Measurements from ENCODE around the gene UBLCP1. TPM values are rescaled to one million over a fixed set of nuclear protein-coding genes. Genes with fewer than 3 reads are reported as not detected.
A peak's percentile ranks its signal among the peaks of the same experiment; 100 is the strongest.
"Not testable (repeated sequence)": the region's sequence is repeated elsewhere in the genome, so short reads cannot be mapped to it uniquely, and the experiment has no call there.

Gene UBLCP1, protein sequence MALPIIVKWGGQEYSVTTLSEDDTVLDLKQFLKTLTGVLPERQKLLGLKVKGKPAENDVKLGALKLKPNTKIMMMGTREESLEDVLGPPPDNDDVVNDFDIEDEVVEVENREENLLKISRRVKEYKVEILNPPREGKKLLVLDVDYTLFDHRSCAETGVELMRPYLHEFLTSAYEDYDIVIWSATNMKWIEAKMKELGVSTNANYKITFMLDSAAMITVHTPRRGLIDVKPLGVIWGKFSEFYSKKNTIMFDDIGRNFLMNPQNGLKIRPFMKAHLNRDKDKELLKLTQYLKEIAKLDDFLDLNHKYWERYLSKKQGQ
- polyA plus RNA-seq (ENCODE audit: insufficient read length in 4 of 4), result 10 to 100 TPM; 42.8 to 55.6 (median 50.4) TPM

DNA sequence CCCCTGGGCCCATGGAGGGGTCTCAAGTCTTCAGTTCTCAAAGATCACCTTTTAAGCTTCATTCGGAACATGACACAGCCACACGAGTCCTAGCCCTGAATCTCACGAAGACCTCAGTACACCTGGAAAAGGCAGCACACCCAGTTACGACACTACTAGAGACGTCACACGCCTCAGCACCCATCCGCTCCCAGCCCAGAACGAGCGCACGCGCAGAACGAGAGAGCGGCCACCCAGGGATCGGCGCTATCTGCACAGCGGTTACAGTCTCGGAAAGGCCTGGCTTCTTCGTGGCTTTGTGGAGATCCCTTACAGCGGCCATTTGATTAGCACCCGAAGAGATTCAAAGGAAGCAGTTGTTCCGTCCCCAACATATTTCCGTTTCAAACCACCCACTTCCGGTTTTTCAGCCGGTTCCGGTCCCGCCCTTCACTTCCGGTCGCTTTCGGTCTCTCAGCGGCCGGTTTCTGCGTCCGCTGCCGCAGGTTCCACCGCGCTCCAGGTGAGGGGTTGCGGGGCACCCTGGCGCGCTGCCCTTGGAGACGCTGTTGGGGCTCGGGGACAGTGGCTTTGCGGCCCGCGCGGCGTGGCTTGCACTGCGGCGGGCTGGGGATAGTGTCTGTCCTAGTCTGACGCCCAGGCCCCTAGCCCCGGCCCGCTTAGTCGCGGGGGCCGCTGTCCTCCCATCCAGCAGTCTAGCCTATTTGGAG, at the start of gene UBLCP1:
Gene UBLCP1, plus strand, starts transcription at position 432 of the 710 bp plus-strand sequence. CDS start 5,626 bp downstream, outside the sequence.
- DNase-seq (ENCODE audit: low read depth in 4 of 4, low spot score in 3 of 4), result peak; percentile 70 to 84 (median 78)

DNA sequence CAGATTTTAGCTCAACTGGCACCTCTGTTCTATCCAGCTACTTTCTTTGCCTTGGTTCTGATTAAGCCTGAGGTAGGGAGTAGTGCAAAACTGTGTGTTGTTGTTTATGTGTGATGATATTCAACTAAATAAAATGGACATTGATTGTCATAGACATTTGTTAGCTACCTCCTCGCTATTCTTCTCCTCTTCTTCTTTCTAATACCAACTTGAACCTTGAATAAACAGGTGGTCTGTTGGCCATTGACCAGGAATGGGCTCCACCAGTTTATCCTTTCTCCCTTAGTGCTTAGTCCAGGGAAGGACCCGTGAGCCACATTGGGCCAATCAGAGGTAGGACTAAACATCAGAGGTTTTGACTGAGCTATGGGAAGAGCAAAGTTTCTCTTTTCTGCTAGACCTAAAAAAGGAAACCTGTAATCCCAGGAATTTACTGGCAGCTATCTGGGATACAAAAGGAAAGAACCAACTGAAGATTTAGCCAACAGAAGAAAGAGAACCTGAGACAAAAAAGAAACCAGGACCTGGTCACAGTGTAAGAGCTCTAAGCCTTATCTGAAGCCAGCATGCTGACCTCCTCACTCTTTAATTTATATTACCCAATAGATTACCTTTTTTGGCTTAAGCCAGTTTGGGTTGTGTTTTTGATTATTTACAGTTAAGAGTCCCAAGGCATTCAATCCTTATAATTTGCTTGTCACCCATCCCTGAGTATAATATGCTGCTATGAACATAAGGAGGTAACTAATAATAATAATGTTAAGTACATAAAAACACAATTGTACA, 48.4 kb upstream of the UBLCP1 start:
- DNase-seq (ENCODE audit: low read depth in 4 of 4, low spot score in 3 of 4), result no peak

DNA sequence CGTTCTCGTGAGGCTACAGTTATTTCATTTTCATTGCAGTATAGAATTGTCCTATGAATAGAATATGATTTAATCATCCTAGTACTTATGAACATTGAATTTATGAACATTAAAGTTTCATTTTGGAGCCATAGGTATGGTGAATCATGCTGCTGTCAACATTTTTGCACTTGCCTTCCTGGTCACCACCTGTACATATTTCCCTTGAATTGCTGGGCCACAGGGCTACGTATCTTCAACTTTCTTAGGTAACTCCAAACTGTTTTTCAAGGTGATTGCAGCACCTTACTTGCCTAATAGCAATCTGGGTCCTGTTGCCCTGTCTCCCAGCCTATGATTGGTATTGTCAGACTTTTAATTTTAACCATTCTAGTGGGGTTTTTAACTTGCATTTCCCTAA, 47.2 kb upstream of the UBLCP1 start:
- DNase-seq (ENCODE audit: low read depth in 4 of 4, low spot score in 3 of 4), result no peak

DNA sequence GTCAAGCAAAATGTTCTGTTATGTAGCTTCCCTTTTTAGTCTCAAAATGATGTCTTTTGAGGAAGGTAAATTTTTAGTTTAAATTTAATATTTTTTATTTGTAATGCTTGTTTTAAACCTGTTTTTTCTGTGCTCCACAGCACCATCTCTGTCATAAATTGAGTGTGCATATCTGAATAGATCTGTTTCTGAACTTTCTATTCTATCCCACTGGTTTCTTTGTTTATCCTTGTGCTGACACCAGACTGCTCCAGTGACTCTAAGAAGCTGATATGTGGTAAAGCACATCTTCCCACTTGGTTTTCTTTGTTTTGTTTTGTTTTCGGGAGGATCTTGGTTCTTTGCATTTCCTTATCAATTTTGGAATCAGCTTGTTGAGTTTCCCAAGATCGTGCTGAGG, 46.6 kb upstream of the UBLCP1 start:
- no peak for DNase-seq (ENCODE audit: low read depth in 4 of 4, low spot score in 3 of 4)

DNA sequence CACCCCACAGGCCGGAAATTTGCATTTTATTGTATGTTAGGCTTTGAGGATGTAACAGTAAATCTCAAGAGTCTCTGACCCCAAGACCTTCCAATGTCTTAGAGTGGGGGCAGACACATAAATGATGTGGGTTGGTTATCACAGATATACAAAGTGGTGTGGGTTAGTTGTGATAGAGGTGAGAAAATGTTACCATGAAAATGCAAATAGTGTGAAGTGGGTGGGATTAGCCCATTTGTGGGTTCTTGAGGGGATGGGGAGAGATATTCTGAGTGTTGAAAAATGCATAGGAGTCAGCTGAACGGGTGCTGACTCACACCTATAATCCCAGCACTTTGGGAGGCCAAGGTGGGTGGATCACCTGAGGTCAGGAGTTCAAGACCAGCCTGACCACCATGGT, 45.9 kb upstream of the UBLCP1 start:
- no peak for DNase-seq (ENCODE audit: low read depth in 4 of 4, low spot score in 3 of 4)

DNA sequence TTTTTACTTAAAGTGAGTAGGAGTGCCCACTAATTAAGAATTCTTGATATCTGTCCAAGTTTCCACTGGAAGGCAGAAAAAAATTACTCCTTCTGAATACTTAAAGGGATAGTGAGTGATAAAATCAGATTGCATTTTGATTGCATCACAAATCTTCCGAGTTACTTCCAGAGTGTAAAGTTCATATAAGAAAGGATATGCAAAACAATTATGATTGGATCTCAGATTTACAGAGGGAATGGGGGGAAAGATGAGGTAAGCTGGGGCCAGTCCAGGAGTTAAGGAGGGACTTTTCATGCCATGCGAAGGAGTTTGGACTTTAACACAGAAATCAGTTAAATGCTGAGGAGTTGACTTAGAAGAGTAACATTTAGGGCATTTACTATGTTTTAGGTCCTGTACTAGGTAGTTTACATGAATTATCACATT, 44.5 kb upstream of the UBLCP1 start:
- DNase-seq (ENCODE audit: low read depth in 4 of 4, low spot score in 3 of 4), result no peak

DNA sequence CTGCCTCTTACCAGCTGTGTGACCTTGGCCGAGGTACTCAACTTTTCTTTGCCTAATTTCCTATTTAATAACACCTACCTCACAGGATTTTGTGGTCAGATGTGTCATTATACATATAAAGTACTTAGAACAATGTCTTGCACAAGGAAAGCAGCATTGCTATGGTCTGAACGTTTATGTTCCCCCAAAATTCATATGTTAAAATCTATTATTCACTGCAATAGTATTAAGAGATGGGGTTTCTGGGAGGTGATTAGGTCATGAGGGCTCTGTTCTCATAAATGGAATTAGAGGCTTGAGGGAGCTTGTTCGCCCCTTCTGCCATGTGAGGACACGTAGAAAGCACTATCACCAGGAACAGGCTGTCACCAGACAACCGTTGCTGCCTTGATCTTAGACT, 42.9 kb upstream of the UBLCP1 start:
- DNase-seq (ENCODE audit: low read depth in 4 of 4, low spot score in 3 of 4), result no peak

DNA sequence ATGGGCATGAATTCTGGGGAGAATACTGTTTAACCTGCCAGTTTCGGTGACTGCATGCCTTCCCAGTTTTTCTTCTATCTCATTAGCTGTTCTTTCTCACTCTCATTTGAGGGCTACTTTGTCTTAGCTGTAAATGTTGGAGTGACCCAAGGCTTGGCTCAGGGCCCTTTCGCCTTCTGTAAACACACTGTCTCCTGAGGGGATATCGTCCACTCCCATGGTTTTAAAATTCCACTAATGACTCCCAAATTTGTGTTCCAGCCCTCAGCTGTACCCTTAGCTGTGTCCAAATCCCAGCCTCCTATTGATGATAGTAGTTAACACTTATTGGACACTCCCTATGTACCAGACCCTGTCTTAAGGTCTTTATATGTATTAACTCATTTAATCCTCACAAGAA, 39.6 kb upstream of the UBLCP1 start:
- no peak for DNase-seq (ENCODE audit: low read depth in 4 of 4, low spot score in 3 of 4)

DNA sequence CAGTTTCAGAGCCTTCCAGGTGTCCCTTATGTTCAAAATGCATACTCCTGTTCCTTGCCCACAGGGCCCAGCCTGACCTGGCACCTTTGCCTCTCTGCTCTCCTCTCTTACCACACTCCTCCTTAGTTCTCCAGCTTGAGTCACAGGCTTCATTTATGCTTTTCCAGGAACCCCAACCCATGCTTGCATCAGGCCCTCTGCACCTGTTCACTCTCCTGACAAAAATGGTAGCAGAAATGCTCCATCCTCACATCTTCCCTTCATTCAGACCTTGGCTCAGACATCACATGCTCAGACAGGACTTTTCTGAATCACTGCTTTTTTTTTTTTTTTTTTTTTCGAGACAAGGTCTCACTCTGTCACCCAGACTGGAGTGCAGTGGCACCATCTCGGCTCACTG, 38.6 kb upstream of the UBLCP1 start:
- no peak for DNase-seq (ENCODE audit: low read depth in 4 of 4, low spot score in 3 of 4)

DNA sequence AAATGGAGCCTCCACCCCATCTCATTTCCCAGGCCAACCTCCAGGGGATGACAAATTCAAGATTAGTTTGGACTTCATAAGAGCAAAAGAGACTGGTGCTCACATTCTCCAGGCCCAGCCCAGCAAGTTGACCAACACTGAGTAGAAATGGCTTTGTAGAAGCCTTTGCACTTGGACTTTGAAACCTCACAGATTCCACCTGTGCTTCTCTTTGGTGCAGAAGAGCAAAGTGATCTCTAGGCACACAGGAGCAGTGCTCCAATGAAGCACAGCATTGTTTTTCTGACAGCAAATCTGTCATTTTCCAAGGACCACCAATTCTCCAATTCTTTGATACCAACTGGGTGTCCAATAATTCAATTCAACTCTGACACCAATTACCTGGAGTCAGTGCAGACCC, 36.6 kb upstream of the UBLCP1 start:
- DNase-seq (ENCODE audit: low read depth in 4 of 4, low spot score in 3 of 4), result no peak

DNA sequence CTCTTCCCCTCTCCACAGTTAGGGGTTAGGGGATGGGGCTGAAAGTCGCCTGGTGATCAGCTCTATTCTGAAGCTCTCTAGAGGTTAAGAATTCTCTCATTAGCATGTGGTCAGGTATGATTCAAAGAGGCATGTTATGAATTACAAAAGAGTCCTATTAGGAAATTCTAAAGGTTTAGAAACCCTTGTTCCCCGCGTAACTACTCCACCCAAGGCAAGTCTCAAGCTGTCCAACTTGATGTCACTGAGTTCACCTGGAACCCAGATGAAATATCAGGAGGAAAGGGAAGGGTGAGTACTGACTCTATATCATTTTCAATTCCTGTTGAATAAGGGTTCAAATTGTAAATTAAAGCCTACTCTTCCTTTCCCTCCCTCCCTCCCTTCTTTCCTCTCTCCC, 35.6 kb upstream of the UBLCP1 start:
- no peak for DNase-seq (ENCODE audit: low read depth in 4 of 4, low spot score in 3 of 4)

DNA sequence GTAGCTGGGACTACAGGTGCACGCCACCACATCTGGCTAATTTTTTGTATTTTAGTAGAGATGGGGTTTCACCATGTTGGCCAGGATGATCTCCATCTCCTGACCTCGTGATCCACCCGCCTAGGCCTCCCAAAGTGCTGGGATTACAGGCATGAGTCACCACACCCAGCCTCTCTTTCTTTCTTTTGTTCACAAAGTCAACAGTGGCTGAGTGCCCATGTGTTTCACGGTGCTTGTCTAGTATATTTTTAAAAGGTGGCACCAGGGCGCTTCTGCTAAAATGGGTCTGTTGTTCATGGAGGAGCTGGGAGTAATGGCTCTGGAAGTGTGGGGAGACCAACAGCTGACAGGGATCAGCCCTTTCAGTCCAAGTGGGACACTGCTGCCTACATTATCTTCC, 35.0 kb upstream of the UBLCP1 start:
- DNase-seq (ENCODE audit: low read depth in 4 of 4, low spot score in 3 of 4), result not testable (repeated sequence)

DNA sequence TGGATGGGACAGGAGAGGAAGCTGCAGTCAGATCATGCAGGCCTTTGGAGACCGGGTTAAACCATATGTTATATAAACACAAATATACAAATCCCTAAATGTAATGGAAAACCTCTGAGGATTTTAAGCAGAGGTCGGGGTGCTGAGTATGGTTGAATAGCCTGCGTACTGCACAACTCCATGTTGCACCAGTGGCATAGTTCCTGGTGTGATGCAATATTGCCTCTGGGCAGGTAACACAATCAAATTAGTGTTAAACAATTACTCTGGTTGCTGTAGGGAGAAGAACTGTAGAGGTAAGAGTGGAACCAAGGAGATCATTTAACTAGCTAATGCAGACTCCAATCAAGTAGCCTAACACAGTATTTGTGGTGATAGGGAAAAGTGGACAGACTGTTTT, 32.4 kb upstream of the UBLCP1 start:
- no peak for DNase-seq (ENCODE audit: low read depth in 4 of 4, low spot score in 3 of 4)

DNA sequence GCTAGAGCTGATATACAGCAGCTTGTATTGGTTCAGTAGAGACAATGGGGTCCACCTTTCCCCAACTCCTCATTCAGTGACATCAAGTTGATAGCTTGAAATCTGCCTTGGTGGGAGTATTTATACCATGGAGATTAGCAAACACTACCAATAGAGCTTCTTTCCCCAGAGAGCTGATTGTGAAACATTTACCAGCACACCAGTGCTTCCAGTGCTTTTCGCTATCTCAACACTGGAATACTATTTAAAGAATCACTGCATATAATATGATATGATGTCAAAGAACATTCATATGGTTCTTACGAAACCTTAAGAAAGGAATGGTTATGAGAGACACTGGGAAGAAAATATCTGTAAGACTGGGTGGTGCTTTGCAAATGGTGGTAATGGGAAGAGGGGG, 31.9 kb upstream of the UBLCP1 start:
- no peak for DNase-seq (ENCODE audit: low read depth in 4 of 4, low spot score in 3 of 4)

DNA sequence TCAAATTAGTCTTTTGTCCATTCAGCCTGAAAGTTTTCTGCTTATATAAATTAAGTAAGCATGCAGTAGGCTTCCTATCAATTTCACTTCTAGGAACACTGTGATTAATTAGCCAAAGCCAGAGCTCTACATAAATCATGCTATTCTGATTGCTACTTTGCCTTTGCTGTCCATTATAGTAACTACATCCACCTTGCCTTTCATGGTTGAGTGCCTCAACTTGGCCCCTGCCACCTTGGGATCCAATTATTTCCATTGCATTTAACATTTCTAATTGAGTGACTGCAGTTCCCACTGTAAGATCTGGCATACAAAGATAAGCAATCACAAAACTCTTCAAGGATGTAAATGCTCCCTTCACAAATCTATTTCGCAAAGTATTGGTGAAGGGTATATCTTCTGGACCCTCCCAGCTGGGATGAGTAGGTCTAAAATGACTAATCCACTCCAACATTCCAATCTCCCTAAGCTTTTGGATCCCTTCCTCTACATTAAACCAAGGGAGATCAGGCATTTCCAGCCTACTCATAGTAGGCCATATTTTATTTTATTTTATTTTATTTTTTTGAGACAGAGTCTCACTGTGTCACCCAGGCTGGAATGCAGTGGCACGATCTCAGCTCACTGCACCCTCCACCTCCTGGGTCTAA, 27.1 kb upstream of the UBLCP1 start:
- not testable (repeated sequence) for DNase-seq (ENCODE audit: low read depth in 4 of 4, low spot score in 3 of 4)

DNA sequence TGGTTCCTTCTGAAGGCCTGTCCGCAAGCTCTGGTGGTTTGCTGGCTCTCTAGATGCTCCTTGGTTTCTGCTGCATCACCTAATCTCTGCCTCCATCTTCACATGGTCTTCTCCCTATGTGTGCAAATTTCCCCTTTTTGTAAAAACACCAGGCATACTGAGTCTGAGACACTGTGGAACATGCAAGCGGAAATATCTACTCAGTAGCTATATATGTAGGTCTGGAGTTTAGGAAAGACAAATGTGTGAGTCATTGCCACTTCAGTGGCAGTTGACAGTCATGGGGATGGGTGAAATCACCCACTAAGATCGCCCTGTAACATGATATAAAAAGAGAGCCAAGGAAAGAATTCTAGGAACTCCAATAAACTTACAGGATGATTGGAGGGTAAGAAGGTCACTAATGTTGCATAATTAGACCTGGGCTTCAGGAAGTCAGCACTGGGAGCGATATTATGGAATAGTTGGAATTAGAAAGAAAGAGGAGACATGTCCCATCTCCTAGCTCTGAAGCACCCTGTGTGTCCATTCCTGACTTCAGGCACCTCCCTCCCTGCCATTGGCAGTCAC, 22.7 kb upstream of the UBLCP1 start:
- DNase-seq (ENCODE audit: low read depth in 4 of 4, low spot score in 3 of 4), result no peak

DNA sequence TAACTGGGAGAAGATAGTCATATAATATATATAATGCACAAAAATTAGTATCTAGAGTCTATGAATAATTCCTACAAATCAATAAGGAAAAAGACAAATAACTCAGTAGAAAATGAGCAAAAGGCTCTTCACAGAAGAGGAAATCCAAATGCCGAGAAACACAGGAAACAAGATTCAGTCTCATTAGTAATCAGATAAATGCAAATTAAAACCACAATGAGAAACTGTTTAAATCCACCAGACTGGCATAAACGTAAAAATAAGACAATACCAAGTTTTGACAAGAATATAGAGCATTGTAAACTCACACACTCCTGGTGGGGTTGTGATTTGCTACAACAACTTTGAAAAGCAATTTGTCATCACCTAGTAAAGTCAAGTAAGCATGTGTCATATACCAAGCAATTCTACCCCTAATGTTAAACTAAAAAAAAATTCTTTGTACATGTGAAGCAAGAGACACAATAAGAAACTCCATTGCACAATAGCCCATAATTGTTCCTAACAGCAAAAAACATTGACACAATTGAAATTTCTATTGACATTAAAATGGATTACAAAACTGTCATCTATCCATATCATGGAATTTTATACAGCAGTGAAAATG, 21.0 kb upstream of the UBLCP1 start:
- no peak for DNase-seq (ENCODE audit: low read depth in 4 of 4, low spot score in 3 of 4)

DNA sequence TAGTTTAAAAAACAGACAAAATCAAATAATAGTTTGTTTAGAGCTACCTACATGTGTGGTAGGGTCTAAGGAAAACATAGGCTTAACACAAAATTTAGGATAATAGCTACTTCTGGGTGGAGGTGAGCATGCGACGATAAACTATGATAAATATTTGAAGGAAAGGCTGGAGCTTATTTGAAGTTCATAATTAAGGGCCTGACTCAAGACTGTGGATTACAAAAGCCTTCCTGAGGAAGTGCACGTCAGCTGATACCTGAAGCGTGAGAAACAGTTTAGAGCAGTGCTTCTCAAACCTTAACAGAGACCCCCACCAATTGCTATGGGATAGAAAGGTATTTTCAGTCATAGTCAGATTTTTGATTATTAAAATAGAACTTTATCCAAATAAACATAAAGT, 20.4 kb upstream of the UBLCP1 start:
- DNase-seq (ENCODE audit: low read depth in 4 of 4, low spot score in 3 of 4), result no peak

DNA sequence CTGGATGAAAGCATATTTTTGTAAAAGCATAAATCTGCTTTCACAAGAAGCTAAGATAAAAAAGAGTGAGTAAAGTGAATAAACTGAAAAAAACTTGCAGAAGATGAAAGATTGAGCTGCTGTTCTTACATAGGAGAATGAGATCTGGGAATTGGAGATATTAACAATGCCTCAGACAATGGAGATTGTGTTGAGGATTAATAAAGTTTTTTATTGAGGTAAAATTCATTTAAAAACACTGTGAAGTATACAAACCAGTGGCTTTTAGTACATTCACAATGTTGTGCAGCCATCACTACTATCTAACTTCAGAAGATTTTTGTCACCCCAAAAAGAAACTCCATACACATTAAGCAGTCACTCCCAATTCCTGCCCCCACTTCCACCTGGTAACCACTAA, 19.7 kb upstream of the UBLCP1 start:
- no peak for DNase-seq (ENCODE audit: low read depth in 4 of 4, low spot score in 3 of 4)

DNA sequence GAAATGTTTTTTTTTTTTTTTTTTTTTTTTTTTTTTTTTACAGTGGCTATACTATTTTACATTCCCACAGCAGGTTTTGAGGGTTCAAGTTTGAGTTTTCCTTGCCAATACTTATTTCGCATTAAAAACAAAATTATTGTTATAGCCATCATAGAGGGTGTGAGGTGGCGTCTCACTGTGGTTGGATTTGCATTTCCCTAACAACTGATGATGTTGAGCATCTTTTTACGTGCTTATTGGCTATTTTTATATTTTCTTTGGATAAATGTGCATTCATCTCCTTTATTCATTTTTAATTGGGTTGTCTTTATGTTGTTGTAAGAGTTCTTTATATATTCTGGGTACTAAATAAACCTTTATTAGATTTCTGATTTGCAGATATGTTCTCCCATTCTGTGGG, 18.9 kb upstream of the UBLCP1 start:
- no peak for DNase-seq (ENCODE audit: low read depth in 4 of 4, low spot score in 3 of 4)

Data from right renal pelvis (tissue), 4 donors.